ACHN (cell line): ENCODE data around the gene DEK.
"Not testable (repeated sequence)": the region's sequence is repeated elsewhere in the genome, so short reads cannot be mapped to it uniquely, and the experiment has no call there.

Experiments used
- DNase-seq: peaks from one replicate; pipeline ENCODE4 v3.0.0-alpha.2; 2015
- in situ Hi-C: cut with HindIII; loops from 2 replicates; pipeline ENCODE4 v1.10.0; 2017; ENCODE audit warnings: low sequenced_read_pairs, low pct_ligation_motif_present, low pct_unique_long_range_greater_than_20kb

Gene DEK

GRCh38 chr6:18244251-18244650 is 20.1 kb downstream of the DEK start:
- DNase-seq, result no peak
- in situ Hi-C loops, result no loop called here

- in situ Hi-C loops, result no loop called here
- DNase-seq, result no peak
These were observed 20.9 kb downstream of the DEK start for GRCh38 chr6:18243302-18243893.

- in situ Hi-C loops, result no loop called here
- DNase-seq, result peak; percentile 46
These were observed 22.1 kb downstream of the DEK start for GRCh38 chr6:18242062-18242851.

- no peak for DNase-seq
- in situ Hi-C loops, result no loop called here
These were observed 22.9 kb downstream of the DEK start for GRCh38 chr6:18241208-18242038.

GRCh38 chr6:18240230-18240629 is 24.1 kb downstream of the DEK start:
- in situ Hi-C loops, result no loop called here
- no peak for DNase-seq

GRCh38 chr6:18237167-18237566 is 27.2 kb downstream of the DEK start:
- in situ Hi-C loops, result no loop called here

GRCh38 chr6:18235524-18235923 is 28.8 kb downstream of the DEK start:
- in situ Hi-C loops, result no loop called here
- no peak for DNase-seq

More at GRCh38 chr6:18237167-18237566, 27.2 kb downstream of the DEK start:
- no peak for DNase-seq

GRCh38 chr6:18234564-18234963 is 29.8 kb downstream of the DEK start:
- no peak for DNase-seq
- in situ Hi-C loops, result no loop called here

GRCh38 chr6:18233770-18234169 is 30.6 kb downstream of the DEK start:
- not testable (repeated sequence) for DNase-seq

GRCh38 chr6:18231856-18232255 is 32.5 kb downstream of the DEK start:
- in situ Hi-C loops, DNase-seq: not testable (repeated sequence)

More at GRCh38 chr6:18233770-18234169, 30.6 kb downstream of the DEK start:
- in situ Hi-C loops, result not testable (repeated sequence)

- DNase-seq, in situ Hi-C loops: not testable (repeated sequence)
These were observed 35.7 kb downstream of the DEK start for GRCh38 chr6:18228590-18228989.

GRCh38 chr6:18227166-18227565 is 37.2 kb downstream of the DEK start:
- in situ Hi-C loops, DNase-seq: not testable (repeated sequence)

GRCh38 chr6:18226451-18227105 is 37.8 kb downstream of the DEK start:
- DNase-seq, in situ Hi-C loops: not testable (repeated sequence)

GRCh38 chr6:18221288-18221615 is 43.1 kb downstream of the DEK start:
- no peak for DNase-seq
- in situ Hi-C loops, result no loop called here

- no peak for DNase-seq
- in situ Hi-C loops, result no loop called here
These were observed 44.7 kb downstream of the DEK start for GRCh38 chr6:18219591-18219990.

- DNase-seq, result no peak
- in situ Hi-C loops, result no loop called here
These were observed 46.1 kb downstream of the DEK start for GRCh38 chr6:18218233-18218632.

- in situ Hi-C loops, result no loop called here
- DNase-seq, result peak; percentile 27
These were observed 47.9 kb downstream of the DEK start for GRCh38 chr6:18216411-18216810.

GRCh38 chr6:18215436-18215835 is 48.9 kb downstream of the DEK start:
- in situ Hi-C loops, result no loop called here
- no peak for DNase-seq

GRCh38 chr6:18214003-18214402 is 50.3 kb downstream of the DEK start:
- DNase-seq, result no peak
- in situ Hi-C loops, result no loop called here
